Left lung (tissue), 10 donors: Measurements from ENCODE around the gene TMEM222. TPM values are rescaled to one million over a fixed set of nuclear protein-coding genes. Genes with fewer than 3 reads are reported as not detected.

Source experiments
- ATAC-seq: fragments of 200-7000 bp; cut with Tn5 transposase; one replicate; pipeline ENCODE4 v1.9.1; 2020; ENCODE audit warnings: moderate library complexity
- DNase-seq, 4 donors: peaks; one replicate each; pipeline ENCODE4 v3.0.0-alpha.2; 2013 to 2020
- H3K27ac ChIP-seq, 2 donors: fragments of 200-600 bp; sonication (generic) in 1 of 2; one replicate each; pipeline versions ENCODE4 v1.5.0 to v1.8.0; 2020 to 2021
- H3K27me3 ChIP-seq, 2 donors: fragments of 200-600 bp; sonication (generic) in 1 of 2; one replicate each; pipeline versions ENCODE4 v1.5.0 to v1.8.0; 2020 to 2021
- H3K36me3 ChIP-seq, 2 donors: fragments of 200-600 bp; sonication (generic) in 1 of 2; one replicate each; pipeline versions ENCODE4 v1.5.0 to v1.8.0; 2020 to 2021
- H3K4me1 ChIP-seq, 2 donors: fragments of 200-600 bp; one replicate each; pipeline ENCODE4 v1.8.0; 2021
- H3K4me3 ChIP-seq, 2 donors: fragments of 200-600 bp; sonication (generic) in 1 of 2; one replicate each; pipeline versions ENCODE4 v1.5.0 to v1.8.0; 2020 to 2021; ENCODE audit warnings: mild to moderate bottlenecking in 1 of 2
- H3K9me3 ChIP-seq, 2 donors: fragments of 200-600 bp; sonication (generic) in 1 of 2; one replicate each; pipeline versions ENCODE4 v1.5.0 to v1.8.0; 2020 to 2021
- CTCF ChIP-seq, 2 donors: fragments of 200-600 bp; sonication (generic) in 1 of 2; IDR thresholded peaks; one replicate each; pipeline versions ENCODE4 v1.5.0 to v1.8.0; 2021; ENCODE audit warnings: antibody characterized with exemption in 2 of 2
- intact Hi-C, 2 donors: fragments of 100-400 bp; cut with DNase I; formaldehyde crosslinking; loops; one replicate each; pipeline versions ENCODE4 v1.11.2 to v1.14.2; 2022
- polyA plus RNA-seq, 6 donors: library from polyadenylated mRNA; unstranded; fragments of 120-200 nt; gene quantifications; one replicate each; pipeline ENCODE4 v1.2.1, GENCODE V29; 2013; ENCODE audit not compliant: insufficient read length in 6 of 6
- total RNA-seq, 2 donors: library from RNA; stranded (reverse); fragmentation: NEBNext Ultra II Directional; extraction: Animal tissue kit (Norgen Biotek cat#: 25700); gene quantifications; one replicate each; pipeline ENCODE4 v1.2.1, GENCODE V29; 2021
- donor health status: DM: no; HTN: yes; CAD: no.
- donor health status: DM: no; HTN: no; CAD: no.

TMEM222 gene
- total and polyA plus RNA-seq, 8 donors = 29.4 to 40.4 (median 35.7) TPM

GRCh38 chr1:27307874-27308598 is 13.9 kb upstream of the TMEM222 start:
- no peaks in the 10 kb centered on the region for H3K9me3 ChIP-seq
- H3K4me1 ChIP-seq = no peaks in the 10 kb centered on the region
- TF ChIP-seq CTCF (IDR thresholded peaks at IDR 0.05) = no peak
- H3K27me3 ChIP-seq = no peaks in the 10 kb centered on the region
- no peak for ATAC-seq
- intact Hi-C loops = loop anchor here (10.0 kb wide), 2 partner anchors 87 to 307 kb away; partner anchors contain the start of gene GPR3 (in 1 of the 2)
- DNase-seq = no peak
- no peak overlapping the region for H3K27ac ChIP-seq
- peaks cover 0 to 50% of the 10 kb centered on the region in 2 donors for H3K36me3 ChIP-seq
- no peak overlapping the region for H3K4me3 ChIP-seq

DNA sequence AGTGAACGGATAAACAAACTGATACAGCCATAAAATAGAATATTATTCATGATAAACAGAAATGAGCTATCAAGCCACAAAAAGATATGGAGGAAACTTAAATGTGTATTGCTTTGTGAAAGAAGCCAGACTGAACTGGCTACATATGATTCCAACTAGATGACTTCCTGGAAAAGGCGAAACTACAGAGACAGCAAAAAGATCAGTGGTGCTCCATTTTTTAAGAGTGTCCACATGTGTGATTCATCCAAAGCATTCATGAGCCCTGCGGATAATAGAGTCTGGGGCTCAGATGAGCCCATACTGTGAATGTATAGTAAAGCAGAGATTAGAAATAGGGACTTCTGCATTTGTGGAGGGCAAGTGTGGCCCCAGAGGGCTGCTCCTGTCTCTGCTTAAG is 7.8 kb upstream of the TMEM222 start:
- H3K27ac ChIP-seq = no peak overlapping the region
- TF ChIP-seq CTCF (IDR thresholded peaks at IDR 0.05) = no peak
- no peak for ATAC-seq
- no peaks in the 10 kb centered on the region for H3K4me1 ChIP-seq
- no peak for DNase-seq
- intact Hi-C loops = no loop called here
- H3K4me3 ChIP-seq = no peak overlapping the region
- peaks cover 0 to 11% of the 10 kb centered on the region in 2 donors for H3K36me3 ChIP-seq
- peaks cover 0 to 11% of the 10 kb centered on the region in 2 donors for H3K27me3 ChIP-seq
- no peaks in the 10 kb centered on the region for H3K9me3 ChIP-seq

GRCh38 chr1:27314737-27315136 is 7.2 kb upstream of the TMEM222 start:
- Histone ChIP-seq H3K27ac (no peak overlapping the region), H3K4me1 (no peaks in the 10 kb centered on the region), H3K36me3 (peaks cover 0 to 11% of the 10 kb centered on the region in 2 donors), H3K27me3 (peaks cover 0 to 17% of the 10 kb centered on the region in 2 donors), H3K4me3 (no peak overlapping the region), H3K9me3 (no peaks in the 10 kb centered on the region)
- TF ChIP-seq CTCF (IDR thresholded peaks at IDR 0.05) = no peak
- intact Hi-C loops = no loop called here
- ATAC-seq (no peak), DNase-seq (no peak)

GRCh38 chr1:27316860-27317259 is 5.1 kb upstream of the TMEM222 start:
- no peak for TF ChIP-seq CTCF (IDR thresholded peaks at IDR 0.05)
- DNase-seq (no peak), ATAC-seq (no peak)
- no peaks in the 10 kb centered on the region for H3K36me3 ChIP-seq
- H3K9me3 ChIP-seq = no peaks in the 10 kb centered on the region
- no peak overlapping the region for H3K27ac ChIP-seq
- peaks cover 0 to 26% of the 10 kb centered on the region in 2 donors for H3K27me3 ChIP-seq
- H3K4me3 ChIP-seq = no peak overlapping the region
- intact Hi-C loops = no loop called here
- peaks cover 0 to 6% of the 10 kb centered on the region in 2 donors for H3K4me1 ChIP-seq

DNA sequence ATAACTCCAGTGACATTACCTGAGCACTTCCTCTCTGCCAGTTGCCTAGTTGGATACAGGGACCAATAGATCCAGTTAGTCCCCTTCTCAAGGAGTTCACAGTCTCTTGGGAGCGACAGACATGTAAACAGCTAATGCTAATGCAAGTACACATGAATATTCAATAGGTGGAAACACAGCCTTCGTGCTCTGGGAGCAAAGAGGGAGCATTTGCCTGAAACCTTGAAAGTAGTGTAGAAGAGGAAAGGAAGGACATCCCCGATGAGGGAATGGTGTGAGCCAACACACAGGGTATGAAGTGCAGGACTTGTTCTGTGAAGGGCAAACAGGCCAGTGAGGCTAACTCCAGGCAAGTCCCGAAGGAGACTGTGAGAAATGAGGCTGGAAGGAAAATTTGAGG is 3.8 kb upstream of the TMEM222 start:
- DNase-seq (no peak), ATAC-seq (no peak)
- peaks cover 0 to 26% of the 10 kb centered on the region in 2 donors for H3K27me3 ChIP-seq
- no peak overlapping the region for H3K4me3 ChIP-seq
- H3K4me1 ChIP-seq = peaks cover 6 to 13% of the 10 kb centered on the region in 2 donors
- no peak for TF ChIP-seq CTCF (IDR thresholded peaks at IDR 0.05)
- no peaks in the 10 kb centered on the region for H3K9me3 ChIP-seq
- H3K36me3 ChIP-seq = no peaks in the 10 kb centered on the region
- no peak overlapping the region for H3K27ac ChIP-seq
- intact Hi-C loops = no loop called here
